ENCODE data around the gene MRPL3. TPM values are rescaled to one million over a fixed set of nuclear protein-coding genes. Genes with fewer than 3 reads are reported as not detected.

Gene MRPL3
- total and polyA plus RNA-seq, 3 donors from 2014 or later = 66.3 to 104 (median 86.2) TPM

- peaks cover 6% of the 10 kb centered on the region for H3K4me1 ChIP-seq
- WGBS, 2 donors = 71 to 93% methylated on average over 2 of the region's 2 CpGs
- no peaks in the 10 kb centered on the region for H3K36me3 ChIP-seq (ENCODE audit: low read depth, missing control alignments)
- no peaks in the 10 kb centered on the region for H3K27me3 ChIP-seq
- no peak for DNase-seq
- no peak for TF ChIP-seq POLR2A (IDR thresholded peaks at IDR 0.05)
- TF ChIP-seq CTCF (IDR thresholded peaks at IDR 0.05) = no peak
- H3K9me3 ChIP-seq = no peaks in the 10 kb centered on the region
- no peak overlapping the region for H3K27ac ChIP-seq
- no peak overlapping the region for H3K4me3 ChIP-seq
- intact Hi-C loops (cut with DNase I; ENCODE audit: low total_unique reads) = no loop called here
Measured at GRCh38 chr3:131540821-131541220, 38.0 kb upstream of the MRPL3 start.

- intact Hi-C loops (cut with DNase I; ENCODE audit: low total_unique reads) = no loop called here
- no peaks in the 10 kb centered on the region for H3K9me3 ChIP-seq
- H3K4me3 ChIP-seq = no peak overlapping the region
- no peaks in the 10 kb centered on the region for H3K36me3 ChIP-seq (ENCODE audit: low read depth, missing control alignments)
- peaks cover 6% of the 10 kb centered on the region for H3K4me1 ChIP-seq
- no peak for DNase-seq
- no peaks in the 10 kb centered on the region for H3K27me3 ChIP-seq
- TF ChIP-seq CTCF (IDR thresholded peaks at IDR 0.05) = no peak
- no peak for TF ChIP-seq POLR2A (IDR thresholded peaks at IDR 0.05)
- no peak overlapping the region for H3K27ac ChIP-seq
Measured at GRCh38 chr3:131540143-131540542, 37.4 kb upstream of the MRPL3 start.

GRCh38 chr3:131538968-131539367 lies 36.2 kb upstream of the MRPL3 start:
- Histone ChIP-seq H3K4me1 (peaks cover 5% of the 10 kb centered on the region), H3K27ac (no peak overlapping the region), H3K9me3 (no peaks in the 10 kb centered on the region), H3K36me3 (ENCODE audit: low read depth, missing control alignments) (no peaks in the 10 kb centered on the region), H3K4me3 (no peak overlapping the region), H3K27me3 (no peaks in the 10 kb centered on the region)
- TF ChIP-seq POLR2A (IDR thresholded peaks at IDR 0.05) = no peak
- TF ChIP-seq CTCF (IDR thresholded peaks at IDR 0.05) = no peak
- intact Hi-C loops (cut with DNase I; ENCODE audit: low total_unique reads) = no loop called here
- WGBS, 2 donors = 89 to 100% methylated on average over 1 of the region's 1 CpG
- no peak for DNase-seq

- Histone ChIP-seq H3K4me1 (no peaks in the 10 kb centered on the region), H3K27ac (no peak overlapping the region), H3K36me3 (ENCODE audit: low read depth, missing control alignments) (no peaks in the 10 kb centered on the region), H3K9me3 (no peaks in the 10 kb centered on the region), H3K27me3 (no peaks in the 10 kb centered on the region), H3K4me3 (no peak overlapping the region)
- no peak for DNase-seq
- 94 to 96% methylated on average over 3 of the region's 3 CpGs for WGBS, 2 donors
- no peak for TF ChIP-seq CTCF (IDR thresholded peaks at IDR 0.05)
- TF ChIP-seq POLR2A (IDR thresholded peaks at IDR 0.05) = no peak
- intact Hi-C loops (cut with DNase I; ENCODE audit: low total_unique reads) = no loop called here
Measured at GRCh38 chr3:131537531-131537930, 34.8 kb upstream of the MRPL3 start.

- no peak for DNase-seq
- 72 to 79% methylated on average over 2 of the region's 2 CpGs for WGBS, 2 donors
- H3K4me3 ChIP-seq = no peak overlapping the region
- H3K4me1 ChIP-seq = no peaks in the 10 kb centered on the region
- no peak overlapping the region for H3K27ac ChIP-seq
- no peak for TF ChIP-seq POLR2A (IDR thresholded peaks at IDR 0.05)
- TF ChIP-seq CTCF (IDR thresholded peaks at IDR 0.05) = no peak
- H3K36me3 ChIP-seq (ENCODE audit: low read depth, missing control alignments) = no peaks in the 10 kb centered on the region
- no peaks in the 10 kb centered on the region for H3K27me3 ChIP-seq
- no peaks in the 10 kb centered on the region for H3K9me3 ChIP-seq
- intact Hi-C loops (cut with DNase I; ENCODE audit: low total_unique reads) = no loop called here
Measured at GRCh38 chr3:131535596-131535995, 32.8 kb upstream of the MRPL3 start.
